ENCODE measurements around the gene RERG.

DNA sequence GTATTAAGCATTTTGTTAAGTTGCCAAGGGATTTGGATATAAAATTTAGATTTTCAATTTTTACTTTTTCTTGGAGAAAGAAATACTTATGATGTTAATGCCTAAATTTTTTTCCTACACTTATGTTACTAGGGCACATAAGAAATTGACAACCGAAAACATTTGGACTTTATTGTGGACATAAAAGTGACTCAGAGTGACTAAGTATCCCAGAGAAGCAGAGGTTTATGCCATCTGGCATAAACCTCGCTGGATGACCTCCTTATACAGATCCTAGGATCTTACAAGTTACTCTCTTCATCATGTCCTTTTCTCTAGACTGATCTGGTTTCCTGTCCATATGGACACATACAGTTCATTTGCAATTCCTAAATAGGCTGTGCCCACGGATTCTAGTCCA is 89.8 kb downstream of the RERG start:
- TF ChIP-seq, protein P1, sequence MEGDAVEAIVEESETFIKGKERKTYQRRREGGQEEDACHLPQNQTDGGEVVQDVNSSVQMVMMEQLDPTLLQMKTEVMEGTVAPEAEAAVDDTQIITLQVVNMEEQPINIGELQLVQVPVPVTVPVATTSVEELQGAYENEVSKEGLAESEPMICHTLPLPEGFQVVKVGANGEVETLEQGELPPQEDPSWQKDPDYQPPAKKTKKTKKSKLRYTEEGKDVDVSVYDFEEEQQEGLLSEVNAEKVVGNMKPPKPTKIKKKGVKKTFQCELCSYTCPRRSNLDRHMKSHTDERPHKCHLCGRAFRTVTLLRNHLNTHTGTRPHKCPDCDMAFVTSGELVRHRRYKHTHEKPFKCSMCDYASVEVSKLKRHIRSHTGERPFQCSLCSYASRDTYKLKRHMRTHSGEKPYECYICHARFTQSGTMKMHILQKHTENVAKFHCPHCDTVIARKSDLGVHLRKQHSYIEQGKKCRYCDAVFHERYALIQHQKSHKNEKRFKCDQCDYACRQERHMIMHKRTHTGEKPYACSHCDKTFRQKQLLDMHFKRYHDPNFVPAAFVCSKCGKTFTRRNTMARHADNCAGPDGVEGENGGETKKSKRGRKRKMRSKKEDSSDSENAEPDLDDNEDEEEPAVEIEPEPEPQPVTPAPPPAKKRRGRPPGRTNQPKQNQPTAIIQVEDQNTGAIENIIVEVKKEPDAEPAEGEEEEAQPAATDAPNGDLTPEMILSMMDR (IDR thresholded peaks at IDR 0.05): no peak
- no peak for TF ChIP-seq POLR2A (IDR thresholded peaks at IDR 0.05)
